HepG2 (cell line): ENCODE data around the gene MAST1. TPM values are rescaled to one million over a fixed set of nuclear protein-coding genes. Genes with fewer than 3 reads are reported as not detected.
A peak's percentile ranks its signal among the peaks of the same experiment; 100 is the strongest.

Experiments
- ARID5B ChIP-seq: IDR thresholded peaks from 2 replicates; pipeline ENCODE4 v1.4.0; 2020; ENCODE audit warnings: mild to moderate bottlenecking, missing genetic modification reagents
- ATF7 ChIP-seq, 2 experiments: fragments of 450-650 bp in 1 of 2; sonication (generic) in 1 of 2; formaldehyde crosslinking in 1 of 2; IDR thresholded peaks; 2 replicates each; pipeline versions ENCODE4 v1.4.0 to v1.6.1; 2016 to 2020; ENCODE audit warnings: antibody characterized with exemption in 1 of 2, mild to moderate bottlenecking in 1 of 2, missing genetic modification reagents in 1 of 2
- E2F1 ChIP-seq: sonication (generic); formaldehyde crosslinking; IDR thresholded peaks from 2 replicates; pipeline ENCODE4 v1.5.0; 2020; ENCODE audit warnings: missing genetic modification reagents
- GFI1 ChIP-seq: sonication (generic); formaldehyde crosslinking; IDR thresholded peaks from 2 replicates; pipeline ENCODE4 v1.5.0; 2020; ENCODE audit warnings: missing genetic modification reagents, mild to moderate bottlenecking, borderline replicate concordance
- GMEB2 ChIP-seq: IDR thresholded peaks from 2 replicates; pipeline ENCODE4 v1.6.1; 2016; ENCODE audit warnings: missing biosample characterization, missing genetic modification reagents, low read depth
- KAT7 ChIP-seq: IDR thresholded peaks from 2 replicates; pipeline ENCODE4 v1.6.1; 2018; ENCODE audit warnings: borderline replicate concordance, missing compliant biosample characterization
- MXI1 ChIP-seq: IDR thresholded peaks from 3 replicates; pipeline ENCODE4 v1.6.1; 2012; ENCODE audit warnings: low read depth, low read length, inconsistent platforms, borderline replicate concordance
- NFIC ChIP-seq: IDR thresholded peaks from 2 replicates; pipeline ENCODE4 v1.6.1; 2012; ENCODE audit warnings: mild to moderate bottlenecking, low read length, inconsistent platforms
- SETDB1 ChIP-seq: sonication (generic); formaldehyde crosslinking; IDR thresholded peaks from 2 replicates; pipeline ENCODE4 v1.5.1; 2020; ENCODE audit warnings: missing genetic modification reagents, mild to moderate bottlenecking, borderline replicate concordance
- TBL1XR1 ChIP-seq: fragments of 150-350 bp; IDR thresholded peaks from 2 replicates; pipeline ENCODE4 v1.6.1; 2014; ENCODE audit warnings: borderline replicate concordance, low read length; ENCODE audit not compliant: partially characterized antibody
- TOE1 ChIP-seq: sonication (generic); formaldehyde crosslinking; IDR thresholded peaks from 2 replicates; pipeline ENCODE4 v1.4.0; 2020; ENCODE audit warnings: mild to moderate bottlenecking, missing genetic modification reagents
- ZNF160 ChIP-seq: sonication (generic); formaldehyde crosslinking; IDR thresholded peaks from 2 replicates; pipeline ENCODE4 v1.8.0; 2022; ENCODE audit warnings: mild to moderate bottlenecking, inconsistent platforms, missing genetic modification reagents
- ZNF337 ChIP-seq: sonication (generic); formaldehyde crosslinking; IDR thresholded peaks from 2 replicates; pipeline ENCODE4 v1.5.1; 2020; ENCODE audit warnings: missing genetic modification reagents, low read depth, mild to moderate bottlenecking, borderline replicate concordance
- ZNF414 ChIP-seq: sonication (generic); formaldehyde crosslinking; IDR thresholded peaks from 2 replicates; pipeline ENCODE4 v1.5.0; 2020; ENCODE audit warnings: missing genetic modification reagents
- ZNF468 ChIP-seq: sonication (generic); formaldehyde crosslinking; IDR thresholded peaks from 2 replicates; pipeline ENCODE4 v1.8.0; 2022; ENCODE audit warnings: mild to moderate bottlenecking, moderate library complexity, missing genetic modification reagents
- ZNF589 ChIP-seq: sonication (generic); formaldehyde crosslinking; conservative IDR thresholded peaks from 2 replicates; pipeline ENCODE4 v1.8.0; 2022; ENCODE audit warnings: mild to moderate bottlenecking, moderate library complexity, missing genetic modification reagents
- ZNF709 ChIP-seq: sonication (generic); formaldehyde crosslinking; IDR thresholded peaks from 2 replicates; pipeline ENCODE4 v1.5.0; 2020; ENCODE audit warnings: mild to moderate bottlenecking, missing genetic modification reagents
- ZNF724P ChIP-seq: sonication (generic); formaldehyde crosslinking; IDR thresholded peaks from 2 replicates; pipeline ENCODE4 v1.8.0; 2022; ENCODE audit warnings: missing genetic modification reagents, borderline replicate concordance
- ZNF766 ChIP-seq: sonication (generic); formaldehyde crosslinking; IDR thresholded peaks from 2 replicates; pipeline ENCODE4 v1.5.0; 2020; ENCODE audit warnings: missing genetic modification reagents, borderline replicate concordance
- ZNF788 ChIP-seq: sonication (generic); formaldehyde crosslinking; IDR thresholded peaks from 2 replicates; pipeline ENCODE4 v1.5.0; 2020; ENCODE audit warnings: mild to moderate bottlenecking, missing genetic modification reagents, borderline replicate concordance
- ZSCAN21 ChIP-seq: sonication (generic); formaldehyde crosslinking; IDR thresholded peaks from 2 replicates; pipeline ENCODE4 v1.8.0; 2022; ENCODE audit warnings: mild to moderate bottlenecking, missing genetic modification reagents, moderate library complexity, borderline replicate concordance
- polyA plus RNA-seq, 8 experiments: library from polyadenylated mRNA; depleted of rRNA in 3 of 8; stranded (reverse) in 7 of 8; unstranded in 1 of 8; fragments of >200 nt; fragmentation: Illumina TruSeq in 4 of 8; extraction: Trizol in 4 of 8; gene quantifications; 2 replicates each; pipeline versions ENCODE4 v1.2.1 to v1.2.3, GENCODE V29; 2011 to 2016; ENCODE audit warnings: low read depth in 4 of 8, missing spikeins in 1 of 8, mixed read lengths in 1 of 8; ENCODE audit not compliant: insufficient read depth in 1 of 8
- total RNA-seq, 5 experiments: library from RNA; depleted of rRNA; stranded (reverse); fragments of >200 nt; fragmentation: Illumina TruSeq; extraction: Trizol; gene quantifications; 2 replicates each; pipeline ENCODE4 v1.2.3, GENCODE V29; 2016; ENCODE audit warnings: low read depth in 1 of 5

MAST1 gene
- total and polyA plus RNA-seq, 2 of the 13 experiments (the other 11 are each of a cell fraction or from before 2014, with no cell fraction given), result 0.73 to 4.7 TPM

- TF ChIP-seq E2F1 (CRISPR knock-in tag) (no peak), TBL1XR1 (no peak), GFI1 (0 out of 2 replicates have a peak, but pooled peaks have one; percentile 14), ZNF709 (CRISPR knock-in tag) (no peak), MXI1 (peak; percentile 38; the same call in 1 of the 3 replicates), NFIC (no peak), SETDB1 (no peak), ZNF468 (CRISPR knock-in tag) (0 out of 2 replicates have a peak, but pooled peaks have one; percentile 22), ZNF337 (CRISPR knock-in tag) (no peak), ZNF160 (CRISPR knock-in tag) (no peak), ARID5B (no peak), ZNF589 (CRISPR knock-in tag) (no peak), ZNF724P (CRISPR knock-in tag) (no peak), GMEB2 (CRISPR knock-in tag) (no peak), KAT7 (CRISPR knock-in tag) (no peak; the same call in 1 of the 2 replicates), TOE1 (CRISPR knock-in tag) (no peak), ZNF414 (CRISPR knock-in tag) (no peak), ZSCAN21 (CRISPR knock-in tag) (peak; percentile 77), ZNF788 (CRISPR knock-in tag) (peak; percentile 83; the same call in 1 of the 2 replicates), ZNF766 (CRISPR knock-in tag) (no peak), ATF7 (IDR thresholded peaks at IDR 0.05) (no peak), ATF7 (CRISPR knock-in tag; IDR thresholded peaks at IDR 0.05) (no peak)
Observed at GRCh38 chr19:12847159-12848139, 9.1 kb downstream of the MAST1 start (continued).
